GM13977 (cell line): Measurements from ENCODE around the gene CMTR1.

Experiments used
- DNase-seq: peaks from one replicate; pipeline ENCODE4 v3.0.0; 2012; ENCODE audit warnings: low spot score
- in situ Hi-C: fragments of 300-500 bp; cut with MboI; formaldehyde crosslinking; loops from one replicate; pipeline ENCODE4 v1.12.0; 2022; ENCODE audit warnings: low sequenced_read_pairs, low pct_unique_long_range_greater_than_20kb, mixed read lengths, inconsistent platforms; ENCODE audit not compliant: unreplicated experiment
- TF ChIP-seq, protein P1 (sequence below): IDR thresholded peaks from 2 replicates; pipeline ENCODE4 v1.5.1; 2012; ENCODE audit warnings: mild to moderate bottlenecking, control low read depth; ENCODE audit not compliant: insufficient read depth; ENCODE audit errors: extremely low read depth, missing control alignments

CMTR1 gene

DNA sequence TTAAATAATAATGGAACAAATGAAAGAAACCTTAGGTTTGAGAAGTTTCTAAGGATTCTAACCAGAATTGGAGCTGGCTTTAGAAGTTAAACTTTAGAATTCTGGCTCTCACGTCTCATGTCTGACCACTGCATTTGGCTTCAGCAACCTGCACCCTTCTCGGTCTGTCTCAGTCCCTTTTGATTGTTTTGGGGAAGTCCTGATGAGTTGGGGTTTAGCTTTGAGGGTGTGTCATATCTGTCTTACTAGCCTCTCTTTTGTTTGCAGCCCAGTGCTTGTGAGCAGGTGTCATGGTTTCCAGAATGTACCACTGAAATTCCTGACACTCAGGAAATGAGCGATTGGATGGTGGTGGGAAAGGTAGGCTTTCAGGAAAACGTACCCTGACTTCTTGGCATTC lies 17.0 kb downstream of the CMTR1 start:
- TF ChIP-seq, protein P1, sequence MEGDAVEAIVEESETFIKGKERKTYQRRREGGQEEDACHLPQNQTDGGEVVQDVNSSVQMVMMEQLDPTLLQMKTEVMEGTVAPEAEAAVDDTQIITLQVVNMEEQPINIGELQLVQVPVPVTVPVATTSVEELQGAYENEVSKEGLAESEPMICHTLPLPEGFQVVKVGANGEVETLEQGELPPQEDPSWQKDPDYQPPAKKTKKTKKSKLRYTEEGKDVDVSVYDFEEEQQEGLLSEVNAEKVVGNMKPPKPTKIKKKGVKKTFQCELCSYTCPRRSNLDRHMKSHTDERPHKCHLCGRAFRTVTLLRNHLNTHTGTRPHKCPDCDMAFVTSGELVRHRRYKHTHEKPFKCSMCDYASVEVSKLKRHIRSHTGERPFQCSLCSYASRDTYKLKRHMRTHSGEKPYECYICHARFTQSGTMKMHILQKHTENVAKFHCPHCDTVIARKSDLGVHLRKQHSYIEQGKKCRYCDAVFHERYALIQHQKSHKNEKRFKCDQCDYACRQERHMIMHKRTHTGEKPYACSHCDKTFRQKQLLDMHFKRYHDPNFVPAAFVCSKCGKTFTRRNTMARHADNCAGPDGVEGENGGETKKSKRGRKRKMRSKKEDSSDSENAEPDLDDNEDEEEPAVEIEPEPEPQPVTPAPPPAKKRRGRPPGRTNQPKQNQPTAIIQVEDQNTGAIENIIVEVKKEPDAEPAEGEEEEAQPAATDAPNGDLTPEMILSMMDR: no peak
- no peak for DNase-seq
- in situ Hi-C loops: no loop called here

- TF ChIP-seq, protein P1: no peak
- no peak for DNase-seq
- in situ Hi-C loops: no loop called here
Observed at GRCh38 chr6:37451441-37452193, 18.6 kb downstream of the CMTR1 start.

DNA sequence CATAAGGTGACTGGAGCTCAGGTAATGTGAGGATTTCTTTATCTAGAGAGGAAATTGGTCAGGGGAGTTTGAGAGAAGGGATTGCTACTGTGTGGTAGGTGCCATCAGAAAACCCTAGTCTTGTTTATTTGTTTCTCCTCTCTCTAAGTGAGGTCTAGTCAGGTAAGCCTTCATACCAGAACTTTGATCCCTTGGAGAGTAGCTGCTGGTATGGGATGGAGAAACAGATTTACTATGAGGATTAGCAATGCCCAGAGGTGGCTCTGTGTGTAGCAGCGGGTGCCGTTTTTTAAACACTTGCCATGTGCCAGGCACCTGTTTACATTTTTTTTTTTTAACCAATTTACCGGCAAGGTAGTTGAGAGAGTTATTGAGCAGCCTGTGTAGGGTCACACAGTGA lies 19.5 kb downstream of the CMTR1 start:
- TF ChIP-seq, protein P1: no peak
- in situ Hi-C loops: no loop called here
- no peak for DNase-seq

DNA sequence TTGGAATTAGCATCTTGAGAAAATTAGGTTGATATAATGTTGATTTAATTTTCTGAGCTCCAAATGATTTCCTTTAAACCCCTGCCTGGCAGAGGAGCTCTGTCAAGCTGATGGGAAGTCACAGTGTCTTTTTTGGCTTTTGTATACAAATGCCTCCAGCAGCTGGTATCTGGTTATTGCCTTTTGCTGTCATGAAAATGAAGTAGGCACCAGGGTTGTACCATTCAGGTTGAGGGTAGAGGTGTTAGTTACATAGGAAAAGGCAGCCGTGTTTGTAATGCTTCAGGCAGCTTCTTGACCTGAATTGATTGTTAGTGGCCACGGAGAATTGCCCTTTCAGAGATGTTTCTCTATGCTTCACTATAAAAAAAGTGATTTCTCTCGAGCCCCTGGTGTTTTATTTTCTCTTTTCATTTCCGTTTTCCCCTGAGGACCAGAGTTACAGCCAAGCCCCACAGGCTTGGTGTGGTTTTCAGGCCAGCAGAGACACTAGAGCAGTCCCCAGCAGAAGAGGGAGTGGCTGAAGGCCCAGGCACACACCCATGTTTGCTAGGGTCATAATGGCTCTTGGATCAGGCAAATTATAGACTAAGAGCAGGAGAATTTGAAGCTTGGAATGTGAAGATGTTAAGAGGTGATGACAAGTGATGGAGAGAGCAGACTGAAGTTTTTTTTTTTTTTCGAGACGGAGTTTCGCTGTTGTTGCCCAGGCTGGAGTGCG lies 21.6 kb downstream of the CMTR1 start:
- DNase-seq: no peak
- in situ Hi-C loops: no loop called here
- TF ChIP-seq, protein P1: no peak

GRCh38 chr6:37456126-37456525 lies 23.1 kb downstream of the CMTR1 start:
- no peak for DNase-seq
- TF ChIP-seq, protein P1: no peak
- in situ Hi-C loops: no loop called here

GRCh38 chr6:37456816-37457560 lies 24.0 kb downstream of the CMTR1 start:
- DNase-seq: no peak
- TF ChIP-seq, protein P1: no peak
- in situ Hi-C loops: no loop called here
